Upper lobe of left lung (tissue), 6 donors: ENCODE results near the gene TBC1D17. TPM values are rescaled to one million over a fixed set of nuclear protein-coding genes. Genes with fewer than 3 reads are reported as not detected.

Experiments
- ATAC-seq, 2 donors: fragments of 200-7000 bp; cut with Tn5 transposase; one replicate each; pipeline ENCODE4 v1.9.1; 2022; ENCODE audit warnings: mild to moderate bottlenecking in 2 of 2, moderate library complexity in 2 of 2; ENCODE audit not compliant: low FRiP score in 2 of 2
- DNase-seq, 2 donors: peaks; one replicate each; pipeline ENCODE4 v3.0.0-alpha.2; 2019 to 2020
- H3K27ac ChIP-seq, 4 donors: fragments of 200-600 bp; sonication (generic); one replicate each; pipeline ENCODE4 v1.5.1; 2016 to 2019
- H3K27me3 ChIP-seq, 4 donors: fragments of 200-600 bp; sonication (generic); one replicate each; pipeline ENCODE4 v1.5.1; 2017 to 2019
- H3K36me3 ChIP-seq, 4 donors: fragments of 200-600 bp; sonication (generic); one replicate each; pipeline ENCODE4 v1.5.1; 2016 to 2019
- H3K4me1 ChIP-seq, 4 donors: fragments of 200-600 bp; sonication (generic); one replicate each; pipeline ENCODE4 v1.5.1; 2018 to 2019
- H3K4me3 ChIP-seq, 4 donors: fragments of 200-600 bp; sonication (generic); one replicate each; pipeline ENCODE4 v1.5.1; 2017 to 2019; ENCODE audit warnings: mild to moderate bottlenecking in 2 of 4, moderate library complexity in 1 of 4
- H3K9me3 ChIP-seq, 4 donors: fragments of 200-600 bp; sonication (generic); one replicate each; pipeline ENCODE4 v1.5.1; 2018 to 2019
- CTCF ChIP-seq, 6 experiments: fragments of 450-650 bp in 4 of 6; fragments of 200-600 bp in 2 of 6; sonication (generic) in 2 of 6; IDR thresholded peaks; one replicate each; pipeline ENCODE4 v1.5.1; 2016 to 2019; ENCODE audit warnings: antibody characterized with exemption in 6 of 6
- EP300 ChIP-seq, 4 donors: sonication (generic); formaldehyde crosslinking; IDR thresholded peaks; one replicate each; pipeline ENCODE4 v1.5.1; 2017; ENCODE audit warnings: antibody characterized with exemption in 4 of 4, control low read depth in 2 of 4
- POLR2A ChIP-seq, 4 donors: fragments of 450-650 bp; IDR thresholded peaks; one replicate each; pipeline ENCODE4 v1.5.1; 2016 to 2017; ENCODE audit warnings: antibody characterized with exemption in 4 of 4, mild to moderate bottlenecking in 2 of 4
- POLR2AphosphoS5 ChIP-seq, 2 donors: sonication (generic); formaldehyde crosslinking; IDR thresholded peaks; one replicate each; pipeline ENCODE4 v1.5.1; 2017; ENCODE audit warnings: antibody characterized with exemption in 2 of 2
- WGBS, 2 donors: methylation state at CpG; one replicate each; pipeline ENCODE4 v1.1.5; 2017 to 2018; 5-methylcytosine and 5-hydroxymethylcytosine counted together
- total RNA-seq, 6 donors: library from RNA; depleted of rRNA in 4 of 6; stranded (reverse); fragments of >200 nt in 4 of 6; gene quantifications; one replicate each; pipeline versions ENCODE4 v1.1.0 to v1.2.1, GENCODE V29; 2016 to 2021
- donor health status: DM: no; HTN: no; CAD: no; lungs with moderate emphysema.
- donor health status: DM: no; HTN: yes; CAD: no; lungs with severe emphysema.

TBC1D17 gene
- total RNA-seq, 6 donors from 2014 or later = 22.9 to 140 (median 61.2) TPM

- Histone ChIP-seq H3K36me3 (no peaks in the 10 kb centered on the region), H3K4me3 (no peak overlapping the region), H3K9me3 (no peaks in the 10 kb centered on the region), H3K4me1 (peaks cover 4 to 23% (median 15%) of the 10 kb centered on the region in 4 donors), H3K27ac (no peak overlapping the region), H3K27me3 (no peaks in the 10 kb centered on the region)
- 78 to 87% methylated on average over 5 of the region's 5 CpGs for WGBS, 2 donors
- DNase-seq (no peak), ATAC-seq (no peak)
- no peak for TF ChIP-seq EP300 (IDR thresholded peaks at IDR 0.05)
- no peak for TF ChIP-seq CTCF (IDR thresholded peaks at IDR 0.05)
- TF ChIP-seq POLR2A (IDR thresholded peaks at IDR 0.05) = no peak
- TF ChIP-seq POLR2AphosphoS5 (IDR thresholded peaks at IDR 0.05) = no peak
These were observed 31.1 kb upstream of the TBC1D17 start for GRCh38 chr19:49846408-49846807.

GRCh38 chr19:49847731-49848696 is 29.5 kb upstream of the TBC1D17 start:
- Histone ChIP-seq H3K4me3 (no peak overlapping the region), H3K27me3 (no peaks in the 10 kb centered on the region), H3K36me3 (no peaks in the 10 kb centered on the region), H3K4me1 (peaks cover 16 to 34% (median 29%) of the 10 kb centered on the region in 4 donors), H3K27ac (peak overlapping the region in 1 of 4 donors; percentile 42), H3K9me3 (no peaks in the 10 kb centered on the region)
- ATAC-seq = no peak
- TF ChIP-seq CTCF (IDR thresholded peaks at IDR 0.05) (no peak), POLR2A (IDR thresholded peaks at IDR 0.05) (no peak), POLR2AphosphoS5 (IDR thresholded peaks at IDR 0.05) (no peak), EP300 (IDR thresholded peaks at IDR 0.05) (no peak)
- peak in 1 of 2 donors; percentile 50 for DNase-seq
- 75 to 77% methylated on average over 10 of the region's 10 CpGs for WGBS, 2 donors

GRCh38 chr19:49848938-49849337 is 28.6 kb upstream of the TBC1D17 start:
- Histone ChIP-seq H3K27me3 (no peaks in the 10 kb centered on the region), H3K9me3 (no peaks in the 10 kb centered on the region), H3K36me3 (no peaks in the 10 kb centered on the region), H3K27ac (no peak overlapping the region), H3K4me3 (no peak overlapping the region), H3K4me1 (peaks cover 24 to 40% (median 35%) of the 10 kb centered on the region in 4 donors)
- ATAC-seq (no peak), DNase-seq (no peak)
- WGBS, 2 donors = 73 to 90% methylated on average over 3 of the region's 3 CpGs
- no peak for TF ChIP-seq POLR2AphosphoS5 (IDR thresholded peaks at IDR 0.05)

GRCh38 chr19:49849433-49850220 is 27.9 kb upstream of the TBC1D17 start:
- Histone ChIP-seq H3K9me3 (no peaks in the 10 kb centered on the region), H3K27me3 (no peaks in the 10 kb centered on the region), H3K36me3 (peaks cover 0 to 4% (median 3%) of the 10 kb centered on the region in 4 donors), H3K4me1 (peaks cover 25 to 46% (median 36%) of the 10 kb centered on the region in 4 donors), H3K27ac (peak overlapping the region; percentile 99 to 100 (median 100)), H3K4me3 (peak overlapping the region; percentile 35 to 98 (median 87))
- 87 to 89% methylated on average over 14 to 15 of the region's 15 CpGs for WGBS, 2 donors
- no peak for ATAC-seq
- DNase-seq = no peak
- TF ChIP-seq POLR2AphosphoS5 (IDR thresholded peaks at IDR 0.05) = no peak
- TF ChIP-seq POLR2A (IDR thresholded peaks at IDR 0.05) = no peak
- TF ChIP-seq EP300 (IDR thresholded peaks at IDR 0.05) = no peak
- no peak for TF ChIP-seq CTCF (IDR thresholded peaks at IDR 0.05)

- H3K4me1 ChIP-seq = peaks cover 25 to 46% (median 36%) of the 10 kb centered on the region in 4 donors
- WGBS, 2 donors = 45 to 55% methylated on average over 12 of the region's 12 CpGs
- H3K9me3 ChIP-seq = no peaks in the 10 kb centered on the region
- peak overlapping the region; percentile 99 to 100 (median 100) for H3K27ac ChIP-seq
- DNase-seq = no peak
- peaks cover 0 to 9% (median 5%) of the 10 kb centered on the region in 4 donors for H3K36me3 ChIP-seq
- peak overlapping the region; percentile 35 to 98 (median 87) for H3K4me3 ChIP-seq
- no peaks in the 10 kb centered on the region for H3K27me3 ChIP-seq
- no peak for TF ChIP-seq EP300 (IDR thresholded peaks at IDR 0.05)
- TF ChIP-seq POLR2AphosphoS5 (IDR thresholded peaks at IDR 0.05) = no peak
- no peak for TF ChIP-seq CTCF (IDR thresholded peaks at IDR 0.05)
- TF ChIP-seq POLR2A (IDR thresholded peaks at IDR 0.05) = no peak
- ATAC-seq = no peak
These were observed 27.3 kb upstream of the TBC1D17 start for GRCh38 chr19:49850221-49850486.
